Mammary epithelial cell (primary cell): ENCODE measurements around the gene KRT1.

Source experiments
- CTCF ChIP-seq, 2 donors: IDR thresholded peaks in 1 of 2; conservative IDR thresholded peaks in 1 of 2; 2 replicates each; pipeline ENCODE4 v1.5.1; 2011 to 2012; ENCODE audit warnings: inconsistent platforms in 2 of 2, low read length in 2 of 2, mild to moderate bottlenecking in 2 of 2, control low read depth in 1 of 2, low read depth in 1 of 2; ENCODE audit not compliant: insufficient read depth in 1 of 2; ENCODE audit errors: extremely low read depth in 1 of 2
- EZH2 ChIP-seq: IDR thresholded peaks from 2 replicates; pipeline ENCODE4 v1.6.1; 2012; ENCODE audit warnings: low read length, inconsistent platforms, borderline replicate concordance

GRCh38 chr12:52703424-52703823 is 23.2 kb upstream of the KRT1 start, which contains the start of gene KRT77:
- no peak for TF ChIP-seq CTCF (conservative IDR thresholded peaks at IDR 0.05 in 1 of 2, IDR thresholded peaks at IDR 0.05 in 1 of 2; ENCODE audit: extremely low read depth in 1 of 2, insufficient read depth in 1 of 2, low read depth in 1 of 2, low read length in 2 of 2)
- no peak for TF ChIP-seq EZH2
